Stomach (tissue), 4 donors: ENCODE results near the gene KRT80.

Experiments
- EP300 ChIP-seq: sonication (generic); formaldehyde crosslinking; IDR thresholded peaks from one replicate; pipeline ENCODE4 v1.6.1; 2017; ENCODE audit warnings: antibody characterized with exemption
- POLR2A ChIP-seq, 4 donors: fragments of 450-650 bp; IDR thresholded peaks; one replicate each; pipeline ENCODE4 v1.6.1; 2016; ENCODE audit warnings: antibody characterized with exemption in 4 of 4, control low read depth in 2 of 4, mild to moderate bottlenecking in 1 of 4, moderate library complexity in 1 of 4
- POLR2AphosphoS5 ChIP-seq, 3 donors: sonication (generic); formaldehyde crosslinking; IDR thresholded peaks; one replicate each; pipeline ENCODE4 v1.6.1; 2016; ENCODE audit warnings: antibody characterized with exemption in 3 of 3
- TF ChIP-seq, protein P1 (sequence below), 7 experiments: fragments of 450-650 bp in 4 of 7; fragments of 200-600 bp in 3 of 7; sonication (generic) in 3 of 7; IDR thresholded peaks; one replicate each; pipeline ENCODE4 v1.5.1; 2016 to 2019; ENCODE audit warnings: antibody characterized with exemption in 7 of 7, control low read depth in 2 of 7, mild to moderate bottlenecking in 1 of 7

DNA sequence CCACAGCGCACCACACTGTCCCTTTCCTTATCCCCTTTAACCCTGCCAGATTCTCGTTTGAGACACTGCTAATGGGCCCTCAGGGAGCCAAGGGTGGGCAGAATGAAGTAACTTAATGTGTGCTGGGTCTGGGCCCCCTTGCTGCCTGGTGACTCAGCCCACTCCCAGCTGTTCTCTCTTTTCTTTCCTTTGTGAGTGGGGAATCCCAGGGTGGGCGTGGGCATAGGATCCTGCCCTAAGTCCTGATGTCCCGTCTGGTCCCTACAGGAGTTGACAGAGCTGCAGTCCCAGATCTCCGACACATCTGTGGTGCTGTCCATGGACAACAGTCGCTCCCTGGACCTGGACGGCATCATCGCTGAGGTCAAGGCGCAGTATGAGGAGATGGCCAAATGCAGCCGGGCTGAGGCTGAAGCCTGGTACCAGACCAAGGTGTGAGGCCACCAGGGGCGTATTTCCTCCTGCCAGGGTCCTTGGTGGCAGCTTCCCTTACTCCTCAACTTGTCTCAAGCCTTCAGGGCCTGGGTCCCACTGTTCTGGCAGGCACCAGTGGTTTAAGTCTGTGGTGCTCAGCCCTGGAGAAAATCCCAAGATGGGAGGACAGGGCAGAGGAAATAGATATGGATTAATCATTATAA lies 49.5 kb upstream of the KRT80 start:
- no peak for TF ChIP-seq POLR2A (IDR thresholded peaks at IDR 0.05)
- TF ChIP-seq, protein P1, sequence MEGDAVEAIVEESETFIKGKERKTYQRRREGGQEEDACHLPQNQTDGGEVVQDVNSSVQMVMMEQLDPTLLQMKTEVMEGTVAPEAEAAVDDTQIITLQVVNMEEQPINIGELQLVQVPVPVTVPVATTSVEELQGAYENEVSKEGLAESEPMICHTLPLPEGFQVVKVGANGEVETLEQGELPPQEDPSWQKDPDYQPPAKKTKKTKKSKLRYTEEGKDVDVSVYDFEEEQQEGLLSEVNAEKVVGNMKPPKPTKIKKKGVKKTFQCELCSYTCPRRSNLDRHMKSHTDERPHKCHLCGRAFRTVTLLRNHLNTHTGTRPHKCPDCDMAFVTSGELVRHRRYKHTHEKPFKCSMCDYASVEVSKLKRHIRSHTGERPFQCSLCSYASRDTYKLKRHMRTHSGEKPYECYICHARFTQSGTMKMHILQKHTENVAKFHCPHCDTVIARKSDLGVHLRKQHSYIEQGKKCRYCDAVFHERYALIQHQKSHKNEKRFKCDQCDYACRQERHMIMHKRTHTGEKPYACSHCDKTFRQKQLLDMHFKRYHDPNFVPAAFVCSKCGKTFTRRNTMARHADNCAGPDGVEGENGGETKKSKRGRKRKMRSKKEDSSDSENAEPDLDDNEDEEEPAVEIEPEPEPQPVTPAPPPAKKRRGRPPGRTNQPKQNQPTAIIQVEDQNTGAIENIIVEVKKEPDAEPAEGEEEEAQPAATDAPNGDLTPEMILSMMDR (IDR thresholded peaks at IDR 0.05) = no peak
- no peak for TF ChIP-seq POLR2AphosphoS5 (IDR thresholded peaks at IDR 0.05)
- TF ChIP-seq EP300 = no peak
